ENCODE data around the gene PTPRT. TPM values are rescaled to one million over a fixed set of nuclear protein-coding genes. Genes with fewer than 3 reads are reported as not detected.

PTPRT gene
- polyA plus RNA-seq, 2 of the 4 experiments (the other 2 are of a cell fraction), result not detected

- Histone ChIP-seq H3K4me1 (no peaks in the 10 kb centered on the region), H3K9me3 (no peaks in the 10 kb centered on the region), H3K27ac (no peak overlapping the region), H3K4me2 (no peak overlapping the region), H3K4me3 (no peak overlapping the region)
- ATAC-seq (no peak), FAIRE-seq (no peak), DNase-seq (ENCODE audit: low read depth in 1 of 2, low spot score in 1 of 2) (no peak)
- POLR2A ChIA-PET, result no interaction called here
- 11% methylated on average over 3 of the region's 3 CpGs for WGBS (ENCODE audit: missing lambda C conversion rate)
- TF ChIP-seq BCL3 (IDR thresholded peaks at IDR 0.05) (no peak), MAX (IDR thresholded peaks at IDR 0.05) (no peak), EHF (CRISPR knock-in tag; IDR thresholded peaks at IDR 0.05) (no peak), ZC3H11A (IDR thresholded peaks at IDR 0.05) (no peak)
- CTCF ChIA-PET, result interaction anchor here (1.3 kb wide), 1 partner anchor 16 kb away, joined by 3 read pairs; no protein-coding TSS in a partner anchor
Measured at GRCh38 chr20:42708266-42708665, 481.4 kb downstream of the PTPRT start.

- Histone ChIP-seq H3K4me3 (no peak overlapping the region), H3K4me2 (no peak overlapping the region), H3K9me3 (no peaks in the 10 kb centered on the region), H3K27ac (no peak overlapping the region), H3K4me1 (no peaks in the 10 kb centered on the region)
- WGBS (ENCODE audit: missing lambda C conversion rate), result 0% methylated on average over 1 of the region's 1 CpG
- CTCF ChIA-PET, result no interaction called here
- DNase-seq (ENCODE audit: low read depth in 1 of 2, low spot score in 1 of 2) (no peak), ATAC-seq (no peak), FAIRE-seq (no peak)
- POLR2A ChIA-PET, result no interaction called here
- no peak for TF ChIP-seq POLR2A (IDR thresholded peaks at IDR 0.05; ENCODE audit: low read length)
- no peak for TF ChIP-seq MAFK (IDR thresholded peaks at IDR 0.05; ENCODE audit: partially characterized antibody)
- no peak for TF ChIP-seq FOSB (CRISPR knock-in tag; IDR thresholded peaks at IDR 0.05)
- TF ChIP-seq HMGXB4 (CRISPR knock-in tag; IDR thresholded peaks at IDR 0.05; ENCODE audit: borderline replicate concordance), result no peak
- no peak for TF ChIP-seq MAZ (IDR thresholded peaks at IDR 0.05; ENCODE audit: borderline replicate concordance, low read depth, low read length)
- TF ChIP-seq PBX3 (IDR thresholded peaks at IDR 0.05), result no peak
- no peak for TF ChIP-seq CHD2 (IDR thresholded peaks at IDR 0.05; ENCODE audit: low read length, partially characterized antibody)
- no peak for TF ChIP-seq JUNB (IDR thresholded peaks at IDR 0.05)
- TF ChIP-seq HOXA7 (CRISPR knock-in tag; IDR thresholded peaks at IDR 0.05), result no peak
- no peak for TF ChIP-seq HOXB5 (CRISPR knock-in tag; IDR thresholded peaks at IDR 0.05)
- TF ChIP-seq RAD21 (conservative IDR thresholded peaks at IDR 0.05 in 1 of 2, IDR thresholded peaks at IDR 0.05 in 1 of 2), result no peak
- no peak for TF ChIP-seq NR3C1 (IDR thresholded peaks at IDR 0.05)
- no peak for TF ChIP-seq HEYL (CRISPR knock-in tag; IDR thresholded peaks at IDR 0.05)
- no peak for TF ChIP-seq SMC3 (IDR thresholded peaks at IDR 0.05)
Measured at GRCh38 chr20:42706759-42707158, 482.9 kb downstream of the PTPRT start.

- Histone ChIP-seq H3K9me3 (no peaks in the 10 kb centered on the region), H3K4me3 (no peak overlapping the region), H3K4me2 (no peak overlapping the region), H3K27ac (no peak overlapping the region), H3K4me1 (no peaks in the 10 kb centered on the region)
- DNase-seq (ENCODE audit: low read depth in 1 of 2, low spot score in 1 of 2), result no peak
- FAIRE-seq, result no peak
- ChIA-PET POLR2A (no interaction called here), CTCF (no interaction called here)
- no peak for ATAC-seq
- TF ChIP-seq HMGXB4 (CRISPR knock-in tag; IDR thresholded peaks at IDR 0.05; ENCODE audit: borderline replicate concordance) (no peak), GATA3 (IDR thresholded peaks at IDR 0.05; ENCODE audit: borderline replicate concordance) (no peak), MAFK (IDR thresholded peaks at IDR 0.05; ENCODE audit: partially characterized antibody) (no peak), NFE2L2 (conservative IDR thresholded peaks at IDR 0.05; ENCODE audit: low read length) (no peak), PBX3 (IDR thresholded peaks at IDR 0.05) (no peak), NPAS2 (CRISPR knock-in tag; IDR thresholded peaks at IDR 0.05; ENCODE audit: borderline replicate concordance) (no peak), ZNF302 (CRISPR knock-in tag; IDR thresholded peaks at IDR 0.05) (no peak), CHD4 (IDR thresholded peaks at IDR 0.05; ENCODE audit: borderline replicate concordance) (no peak), CBX8 (IDR thresholded peaks at IDR 0.05) (no peak), POLR2A (IDR thresholded peaks at IDR 0.05; ENCODE audit: low read length) (no peak), EHMT2 (IDR thresholded peaks at IDR 0.05; ENCODE audit: low read depth) (no peak)
Measured at GRCh38 chr20:42705550-42705949, 484.2 kb downstream of the PTPRT start.

All from A549 (cell line).